ENCODE data around the gene LDHB. TPM values are rescaled to one million over a fixed set of nuclear protein-coding genes. Genes with fewer than 3 reads are reported as not detected.

Gene LDHB
- total RNA-seq (1,000 to 10,000 TPM; 1,251 to 3,111 (median 2,389) TPM), polyA plus RNA-seq (1,000 to 10,000 TPM; 1,053 to 1,184 TPM)
- long read RNA-seq, donor 1, transcript LDHB-206 (3 exons, 678 nt), result minor isoform, 7 of 1,442 reads
- long read RNA-seq, donor 1, transcript LDHB-201 (8 exons, 1,303 nt), result major isoform, 1,365 of 1,442 reads
- long read RNA-seq, donor 1, partial matches to known transcripts, result 28 of 1,442 reads
- long read RNA-seq, donor 1, other reads (novel, unspliced or antisense), result 37 of 1,442 reads
- long read RNA-seq, donor 2, transcript LDHB-201 (8 exons, 1,303 nt), result major isoform, 1,877 of 1,926 reads
- long read RNA-seq, donor 2, partial matches to known transcripts, result 35 of 1,926 reads
- long read RNA-seq, donor 2, other reads (novel, unspliced or antisense), result 7 of 1,926 reads
- long read RNA-seq, donor 3, transcript LDHB-201 (8 exons, 1,303 nt), result major isoform, 3,097 of 3,206 reads
- long read RNA-seq, donor 3, partial matches to known transcripts, result 64 of 3,206 reads
- long read RNA-seq, donor 3, other reads (novel, unspliced or antisense), result 37 of 3,206 reads

GRCh38 chr12:21657326-21658077 is at the start of gene LDHB:
Gene LDHB, minus strand, starts transcription at chr12:21657842. Its CDS starts 3,171 bp downstream, at chr12:21654671.
- peaks cover 0 to 25% (median 4%) of the 10 kb centered on the region in 9 donors for H3K36me3 ChIP-seq
- no peak for TF ChIP-seq CTCF (IDR thresholded peaks at IDR 0.05)
- DNase-seq, result peak; percentile 94 to 97
- H3K4me3 ChIP-seq, result peak within 1 kb of the TSS; percentile 55 to 92 (median 74)
- peak within 1 kb of the TSS; percentile 81 to 96 (median 93) for H3K27ac ChIP-seq
- H3K4me1 ChIP-seq, result peaks cover 0 to 49% (median 25%) of the 10 kb centered on the region in 9 donors
- 0% methylated on average over 41 of the region's 41 CpGs for WGBS, 2 donors
- no peaks in the 10 kb centered on the region for H3K9me3 ChIP-seq
- intact Hi-C loops (cut with DNase I), result loop anchor here in 4 of 10 donors (5.0 to 10.0 kb wide), 2 partner anchors 153 to 155 kb away; partner anchors contain the start of genes GOLT1B (in 4 of the 4) and RECQL (in 4 of the 4)
- ATAC-seq, result peak; percentile 98 to 100 (median 99)
- H3K27me3 ChIP-seq, result no peaks in the 10 kb centered on the region

GRCh38 chr12:21704847-21705246 is 47.2 kb upstream of the LDHB start:
- H3K27me3 ChIP-seq, result no peaks in the 10 kb centered on the region
- no peak overlapping the region for H3K4me3 ChIP-seq
- no peaks in the 10 kb centered on the region for H3K9me3 ChIP-seq
- H3K27ac ChIP-seq, result no peak overlapping the region
- intact Hi-C loops (cut with DNase I), result no loop called here
- WGBS, 2 donors, result 96 to 98% methylated on average over 4 of the region's 4 CpGs
- ATAC-seq, result no peak
- TF ChIP-seq CTCF (IDR thresholded peaks at IDR 0.05), result no peak
- no peak for DNase-seq
- H3K36me3 ChIP-seq, result no peaks in the 10 kb centered on the region
- H3K4me1 ChIP-seq, result peaks cover 0 to 4% (median 0%) of the 10 kb centered on the region in 9 donors

GRCh38 chr12:21699851-21700250 is 42.2 kb upstream of the LDHB start:
- DNase-seq (no peak), ATAC-seq (no peak)
- Histone ChIP-seq H3K27me3 (no peaks in the 10 kb centered on the region), H3K27ac (no peak overlapping the region), H3K4me3 (no peak overlapping the region), H3K36me3 (no peaks in the 10 kb centered on the region), H3K4me1 (peaks cover 0 to 9% (median 4%) of the 10 kb centered on the region in 9 donors), H3K9me3 (no peaks in the 10 kb centered on the region)
- intact Hi-C loops (cut with DNase I), result loop anchor here in 8 of 10 donors (2.0 to 10.0 kb wide), 9 partner anchors 15 to 745 kb away; no protein-coding TSS in a partner anchor
- no peak for TF ChIP-seq CTCF (IDR thresholded peaks at IDR 0.05)

Data from heart right ventricle (tissue), 16 donors.